Prostate gland (tissue), 1 donor: Measurements from ENCODE around the gene WDR77.

Source experiments
- POLR2A ChIP-seq: fragments of 450-650 bp; IDR thresholded peaks from one replicate; pipeline ENCODE4 v1.6.1; 2016; ENCODE audit warnings: antibody characterized with exemption, mild to moderate bottlenecking
- POLR2AphosphoS5 ChIP-seq: sonication (generic); formaldehyde crosslinking; IDR thresholded peaks from one replicate; pipeline ENCODE4 v1.6.1; 2017; ENCODE audit warnings: antibody characterized with exemption

GRCh38 chr1:111420377-111420776 lies 28.7 kb downstream of the WDR77 start:
- TF ChIP-seq POLR2AphosphoS5 (peak; percentile 25), POLR2A (no peak)
